GM19324 (cell line): ENCODE results near the gene DPP6.

ENCODE experiments used
- ATAC-seq: cut with Tn5 transposase; IDR thresholded peaks from one replicate; pipeline ENCODE4 v1.9.1; 2021; ENCODE audit warnings: mild to moderate bottlenecking, moderate library complexity; ENCODE audit not compliant: unreplicated experiment, low FRiP score

DPP6 gene

DNA sequence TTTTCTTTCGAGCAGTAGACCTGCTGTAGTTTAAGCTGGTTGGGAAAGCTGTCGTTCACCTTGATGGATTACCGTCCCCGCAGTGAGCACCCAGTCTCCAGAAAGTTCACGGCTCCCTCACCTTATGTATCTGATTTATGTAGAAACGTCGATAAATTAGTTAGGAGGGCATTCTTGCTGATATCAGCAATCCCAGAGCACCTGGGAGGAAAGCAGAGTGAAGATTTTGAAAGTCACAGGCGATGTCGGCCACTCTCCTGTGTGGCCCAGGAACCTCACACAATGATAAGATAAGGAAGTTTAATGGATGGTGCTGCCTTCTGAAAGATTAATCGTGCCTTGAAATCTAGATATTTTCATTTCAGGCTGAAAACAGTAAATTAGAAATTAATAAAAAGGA lies 336.8 kb downstream of the DPP6 start:
- ATAC-seq = no peak

- no peak for ATAC-seq
These were observed 338.8 kb downstream of the DPP6 start for GRCh38 chr7:154390961-154391360.

DNA sequence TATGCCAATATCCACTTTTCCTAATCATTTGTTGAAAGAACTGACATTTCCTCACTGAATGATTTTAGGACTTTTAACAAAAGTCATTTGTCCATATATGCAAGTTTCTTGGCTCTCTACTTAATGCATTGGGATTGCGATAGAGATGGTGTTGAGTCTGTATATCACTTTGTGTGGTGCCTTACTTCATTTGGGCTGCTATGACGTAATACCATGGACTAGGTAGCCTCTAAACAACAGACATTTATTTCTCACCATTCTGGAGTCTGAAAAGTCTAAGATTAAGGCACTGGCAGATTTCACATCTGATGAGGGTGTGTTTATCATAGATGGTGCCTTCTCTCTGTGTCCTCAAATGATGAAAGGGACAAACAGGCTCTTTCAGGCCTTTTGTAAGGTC lies 342.6 kb downstream of the DPP6 start:
- ATAC-seq = no peak

DNA sequence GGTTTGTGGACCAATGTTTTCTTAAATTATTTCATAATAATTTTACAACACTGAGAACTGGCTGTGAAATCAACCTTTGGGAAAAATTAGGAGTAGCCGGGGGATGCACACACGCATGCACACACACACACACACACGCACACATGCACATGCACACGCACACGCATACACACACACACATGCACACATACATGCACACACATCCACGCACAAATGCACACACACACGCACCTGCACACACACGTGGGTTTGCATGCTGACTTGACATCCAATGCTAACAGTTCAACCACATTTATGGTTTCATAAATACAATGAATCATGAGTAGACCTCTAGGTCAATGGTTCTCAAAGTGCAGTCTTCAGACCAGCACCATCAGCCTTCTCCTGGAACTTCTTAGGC lies 354.1 kb downstream of the DPP6 start:
- ATAC-seq = no peak

DNA sequence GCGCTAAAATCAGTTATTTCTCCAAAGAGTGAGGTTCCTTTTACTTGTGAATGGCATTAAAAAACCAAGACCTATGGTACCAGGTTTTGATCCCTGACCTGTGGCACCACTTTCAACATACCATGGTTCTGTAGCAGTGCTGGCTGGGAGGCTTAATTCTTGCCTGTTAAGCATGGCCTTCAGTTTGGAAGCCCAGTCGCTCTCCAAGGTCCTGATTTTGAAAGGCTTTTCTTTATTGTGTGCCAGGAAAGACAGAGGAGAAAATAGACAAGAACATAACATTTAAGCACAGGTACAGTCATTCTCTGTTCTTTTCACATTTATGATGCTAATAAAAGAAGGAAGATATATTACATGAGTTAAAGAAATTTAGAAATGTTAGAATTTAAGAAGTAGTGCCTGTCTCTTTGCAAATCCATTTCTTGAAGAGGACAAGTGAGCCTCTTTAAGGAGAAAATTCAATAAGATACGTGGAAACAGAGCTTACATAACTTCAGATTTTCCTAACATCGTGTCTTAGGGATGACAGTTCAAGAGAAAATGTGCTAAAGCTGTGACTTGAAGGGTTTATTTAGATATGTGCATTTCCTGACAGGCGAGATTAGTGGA lies 357.6 kb downstream of the DPP6 start:
- ATAC-seq = no peak

- ATAC-seq = no peak
These were observed 359.9 kb downstream of the DPP6 start for GRCh38 chr7:154412105-154412504.

DNA sequence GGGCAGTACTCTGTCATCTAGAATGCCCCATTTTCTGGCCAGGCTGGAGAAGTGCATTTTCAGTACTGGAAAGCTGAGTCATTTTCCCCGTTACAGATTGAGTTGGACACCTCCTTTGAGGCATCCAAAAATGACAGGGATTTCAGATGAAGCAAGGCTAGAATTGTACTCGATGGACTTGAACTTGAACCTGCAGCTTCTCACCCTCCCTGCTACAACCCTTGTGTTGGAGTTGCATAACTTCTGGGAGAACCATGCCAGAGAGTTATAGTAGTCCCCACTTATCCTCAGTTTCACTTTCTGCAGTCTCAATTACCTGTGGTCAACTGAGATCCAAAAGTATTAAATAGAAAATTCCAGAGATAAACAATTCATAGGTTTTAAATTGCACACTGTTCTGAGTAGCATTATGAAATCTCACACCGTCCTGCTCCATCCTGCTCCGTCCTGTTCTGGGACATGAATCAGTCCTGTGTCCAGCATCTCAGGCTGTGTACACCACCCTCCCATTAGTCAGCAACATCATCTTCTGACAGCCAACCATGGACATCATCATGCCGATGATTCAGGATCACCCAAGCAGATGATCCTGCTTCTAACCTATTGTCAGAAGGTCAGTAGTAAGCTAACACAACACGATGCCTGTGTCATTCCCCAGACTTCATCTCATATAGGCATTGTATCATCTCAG lies 363.7 kb downstream of the DPP6 start:
- ATAC-seq = no peak

DNA sequence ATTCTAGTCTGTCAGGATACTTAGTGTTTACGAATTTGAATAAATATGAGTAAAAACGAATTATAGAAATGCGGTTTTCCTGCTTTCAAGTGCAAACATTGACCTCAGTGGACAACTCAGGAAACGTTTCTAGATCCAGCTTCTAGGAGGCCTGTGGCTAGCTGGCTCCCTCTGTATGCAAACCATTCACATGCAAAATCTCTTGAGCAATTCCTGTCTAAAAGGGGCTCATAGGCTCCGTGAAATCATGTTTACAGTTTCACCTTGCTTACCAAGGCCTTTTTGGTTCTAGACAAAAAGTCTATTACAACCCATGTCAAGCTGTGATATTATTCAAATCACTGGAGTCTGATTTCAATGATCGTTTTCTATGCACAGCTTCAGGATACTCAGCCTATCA lies 364.5 kb downstream of the DPP6 start:
- ATAC-seq = no peak

DNA sequence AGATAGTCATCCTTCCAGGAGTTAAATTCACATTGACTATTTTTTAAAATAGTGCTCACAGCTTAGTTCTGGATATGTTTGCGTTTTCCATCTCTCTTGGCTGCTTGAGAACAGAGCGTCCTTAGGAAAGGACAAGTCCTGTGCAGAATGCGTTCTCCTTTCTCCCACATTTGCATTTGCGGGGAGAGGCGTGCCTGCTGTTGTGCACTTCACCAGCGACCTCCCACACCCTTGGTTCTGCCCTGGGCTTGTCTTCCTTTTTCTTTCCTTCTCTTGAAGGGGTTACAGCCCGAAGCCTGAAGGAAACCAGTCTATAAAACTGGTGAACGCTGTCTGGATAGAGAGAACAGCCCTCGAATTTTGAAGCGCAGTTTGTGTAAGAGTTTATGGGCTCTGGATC lies 367.1 kb downstream of the DPP6 start:
- no peak for ATAC-seq

DNA sequence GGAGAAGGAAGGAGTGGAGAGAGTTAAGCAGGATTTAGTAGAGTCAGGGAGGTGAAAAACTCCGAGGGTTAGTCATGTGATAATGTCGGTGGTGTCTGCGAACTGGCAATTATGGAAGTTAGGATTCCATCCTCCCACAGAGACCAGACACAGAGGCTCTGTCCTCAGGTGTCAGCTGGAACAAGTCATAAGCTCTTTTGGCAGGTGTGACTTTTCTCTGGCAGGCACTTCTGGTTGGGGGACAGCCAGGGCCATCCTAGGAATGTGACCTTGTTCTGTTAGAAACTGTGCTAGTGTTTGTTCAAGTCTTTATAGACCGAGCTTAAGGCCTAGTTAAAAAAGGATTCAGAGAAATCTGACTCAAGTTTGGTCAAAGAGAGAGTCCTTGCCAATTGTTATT lies 371.0 kb downstream of the DPP6 start:
- ATAC-seq = no peak

DNA sequence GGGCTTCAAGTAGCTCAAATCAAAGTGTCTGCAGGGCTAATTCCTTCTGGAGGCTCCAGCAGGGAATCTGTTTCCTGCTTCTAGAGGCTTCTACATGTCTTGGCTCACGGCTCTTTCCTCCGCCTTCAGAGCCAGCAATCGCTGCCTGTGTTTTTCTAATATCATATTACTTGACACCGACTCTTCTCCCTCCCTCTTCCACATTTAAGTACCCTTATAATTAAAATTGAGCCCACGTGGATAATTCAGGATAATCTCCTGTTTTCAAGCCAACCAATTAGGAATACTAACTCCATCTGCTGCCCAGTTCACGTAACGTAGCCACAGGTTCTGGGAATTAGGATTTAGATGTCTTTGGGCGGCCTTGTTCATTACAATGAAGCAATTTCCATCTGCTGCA lies 372.2 kb downstream of the DPP6 start:
- ATAC-seq = no peak

- no peak for ATAC-seq
These were observed 373.1 kb downstream of the DPP6 start for GRCh38 chr7:154425271-154425670.

DNA sequence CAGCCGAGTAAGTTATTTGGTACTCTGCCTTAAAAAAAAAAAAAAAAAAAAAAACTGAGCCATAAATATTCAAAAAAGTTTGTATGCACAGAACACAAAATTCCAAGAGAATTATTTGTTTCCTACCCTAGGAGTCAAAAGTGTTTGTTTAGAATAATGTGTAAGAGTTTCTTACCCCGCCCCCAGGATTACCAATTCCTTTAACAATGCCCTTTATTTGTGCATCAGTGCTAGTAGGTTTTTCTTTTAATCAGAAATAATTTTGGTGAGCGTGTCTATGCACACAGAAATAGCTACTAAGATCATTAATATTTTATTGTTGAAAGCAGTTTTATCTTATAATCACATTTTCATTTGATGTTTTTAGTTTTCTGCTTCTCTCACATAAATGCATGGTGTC lies 374.6 kb downstream of the DPP6 start:
- ATAC-seq = no peak

GRCh38 chr7:154427533-154427932 lies 375.3 kb downstream of the DPP6 start:
- no peak for ATAC-seq

GRCh38 chr7:154429666-154430404 lies 377.6 kb downstream of the DPP6 start:
- ATAC-seq = no peak

DNA sequence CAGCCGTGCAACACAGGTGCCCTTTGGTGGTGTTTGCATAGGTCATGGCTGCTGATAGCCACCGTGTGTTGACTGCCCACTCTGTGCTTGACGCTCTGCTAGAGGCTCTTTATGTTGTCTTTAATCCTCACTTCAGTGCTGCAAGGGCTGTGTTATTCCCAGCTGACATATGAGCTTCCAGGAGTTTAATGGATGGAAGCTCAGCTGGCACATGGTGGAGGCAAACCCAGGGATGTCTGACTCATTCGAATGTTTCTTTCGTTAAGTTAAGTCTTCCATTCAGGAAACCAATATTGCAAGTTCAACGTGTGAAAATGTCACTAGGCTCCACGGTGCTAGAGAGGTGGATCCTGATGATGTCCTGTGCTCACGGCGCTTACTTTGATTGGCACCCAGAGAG lies 378.4 kb downstream of the DPP6 start:
- ATAC-seq = no peak

DNA sequence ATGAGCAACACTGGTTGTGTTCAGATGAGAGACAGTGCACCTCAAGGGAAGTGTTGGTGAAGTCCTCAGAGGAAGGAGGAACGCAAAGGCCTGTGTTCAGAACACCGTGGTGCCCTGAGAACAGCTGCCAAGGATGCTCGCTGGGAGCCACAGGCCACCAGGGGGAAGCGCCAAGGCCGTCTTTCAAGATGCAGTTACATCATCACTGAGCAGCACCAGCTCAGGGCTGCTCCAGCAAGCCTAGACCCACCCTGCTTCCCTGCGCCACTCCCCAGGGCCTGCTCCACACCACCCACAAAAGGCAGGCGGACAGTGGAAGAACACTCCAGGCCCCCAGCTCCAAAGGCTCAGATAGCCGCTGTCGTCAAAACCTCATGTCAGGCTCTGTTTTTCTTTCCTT lies 378.8 kb downstream of the DPP6 start:
- no peak for ATAC-seq

DNA sequence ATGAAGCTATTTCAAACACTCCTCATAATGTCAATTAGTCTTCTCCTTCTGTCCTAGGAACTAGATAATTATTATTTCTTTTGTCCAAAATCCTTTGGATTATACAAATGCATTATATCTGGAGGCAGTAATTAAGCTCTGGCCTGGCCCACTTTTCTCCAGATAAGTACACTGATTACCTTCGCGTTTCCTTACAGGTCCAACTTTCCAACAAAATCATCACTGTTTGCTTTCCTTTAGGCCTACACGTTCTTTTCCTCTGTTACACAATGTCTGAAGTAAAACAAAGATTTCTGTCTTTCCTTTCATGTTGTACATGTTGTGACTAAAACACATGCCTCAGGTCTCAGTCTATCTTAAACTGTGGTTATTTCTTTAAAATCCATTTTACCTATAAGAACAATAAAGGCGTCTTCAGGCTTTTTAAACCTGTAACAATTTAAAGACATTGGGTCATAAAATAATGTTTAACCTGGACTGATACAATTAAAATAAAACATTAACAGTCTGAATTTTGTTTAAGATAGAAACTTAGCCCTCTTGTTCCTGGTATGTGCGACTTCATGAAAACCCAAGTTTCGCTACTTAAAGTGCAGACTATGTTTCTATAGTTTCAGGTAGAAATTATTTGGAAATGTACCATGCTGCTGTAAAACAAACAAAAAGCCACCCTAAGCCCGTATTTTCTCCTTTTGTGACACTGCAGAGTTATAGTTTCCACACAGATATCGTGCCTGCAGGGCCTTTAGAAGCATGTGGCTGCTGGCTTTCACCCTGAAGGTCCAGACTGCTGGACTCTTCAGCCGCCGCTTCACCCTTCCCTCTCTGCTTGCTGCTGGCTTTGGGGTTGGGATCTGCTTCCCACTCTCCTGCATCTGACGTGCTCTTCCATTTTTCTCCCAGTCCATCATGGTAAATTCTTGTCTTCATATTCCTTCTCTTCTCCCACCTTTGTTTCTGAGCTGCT lies 381.7 kb downstream of the DPP6 start:
- no peak for ATAC-seq

DNA sequence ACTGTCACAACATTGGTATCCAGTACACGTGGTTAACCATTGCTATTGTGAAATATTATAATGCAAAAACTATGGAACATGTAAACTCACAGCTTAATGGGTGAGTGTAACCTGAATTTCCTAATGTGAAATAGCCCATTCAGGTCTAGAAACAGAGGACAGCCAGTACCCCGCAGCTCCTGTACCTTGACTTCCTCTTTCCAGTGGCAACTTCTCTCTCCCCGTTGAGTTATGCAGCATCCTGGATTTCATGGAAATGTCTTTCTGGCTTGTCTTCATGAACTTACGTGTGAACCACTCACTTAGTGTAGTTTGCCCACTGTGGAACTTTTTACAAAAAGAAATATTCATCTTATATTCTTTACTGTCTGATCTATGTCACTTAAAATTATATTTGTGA lies 384.4 kb downstream of the DPP6 start:
- no peak for ATAC-seq

DNA sequence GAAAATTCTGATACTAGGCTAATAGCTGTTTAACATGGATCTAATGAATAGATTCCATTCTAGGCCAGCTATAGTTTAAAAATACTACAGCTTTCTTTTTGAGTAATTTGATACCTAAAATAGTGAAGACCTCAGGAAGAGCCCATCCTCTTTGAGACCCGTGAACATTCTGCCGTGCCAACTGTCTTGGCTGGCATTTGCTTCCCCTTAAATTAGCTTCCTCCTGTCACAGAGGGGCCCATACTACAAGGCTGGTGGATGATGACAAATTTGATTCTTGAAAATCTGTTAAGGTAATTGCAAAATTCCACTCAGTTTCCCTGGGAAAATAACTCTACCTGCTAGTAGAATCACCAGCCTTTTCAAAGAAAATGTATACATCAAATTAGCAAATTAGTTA lies 385.0 kb downstream of the DPP6 start:
- no peak for ATAC-seq
